ENCODE data around the gene TAF12. TPM values are rescaled to one million over a fixed set of nuclear protein-coding genes. Genes with fewer than 3 reads are reported as not detected.
"Not testable (repeated sequence)": the region's sequence is repeated elsewhere in the genome, so short reads cannot be mapped to it uniquely, and the experiment has no call there.

The TAF12 gene
- total RNA-seq, 1 experiment from 2014 or later: 28.4 TPM

GRCh38 chr1:28666806-28667205 is 23.9 kb upstream of the TAF12 start:
- Histone ChIP-seq H3K9me3 (ENCODE audit: insufficient read depth, low read depth) (no peaks in the 10 kb centered on the region), H3K9me2 (ENCODE audit: insufficient read depth) (no peaks in the 10 kb centered on the region), H3K4me1 (replicated peaks; ENCODE audit: insufficient read depth) (no peaks in the 10 kb centered on the region), H3K27ac (no peak overlapping the region), H2AFZ (no peak overlapping the region), H3F3A (ENCODE audit: insufficient read depth, low read depth) (peaks cover 16% of the 10 kb centered on the region), H3K79me2 (ENCODE audit: low read depth) (peaks cover 15% of the 10 kb centered on the region), H3K27me3 (ENCODE audit: insufficient read depth, low read depth) (no peaks in the 10 kb centered on the region), H3K4me3 (no peak overlapping the region), H3K4me2 (no peak overlapping the region), H4K20me1 (ENCODE audit: insufficient read depth) (no peaks in the 10 kb centered on the region), H3K36me3 (ENCODE audit: low read depth) (no peaks in the 10 kb centered on the region)
- no peak for DNase-seq
- ChIA-PET CTCF (no interaction called here), POLR2A (ENCODE audit: unreplicated experiment) (no interaction called here)
- intact Hi-C loops (cut with micrococcal nuclease; ENCODE audit: unreplicated experiment): no loop called here
- BruUV-seq (replicated peaks): no TSS peak
- TF ChIP-seq CTCF (conservative IDR thresholded peaks at IDR 0.05) (no peak), EZH2 (IDR thresholded peaks at IDR 0.05; ENCODE audit: low read depth) (no peak)

GRCh38 chr1:28663871-28664470 is 21.1 kb upstream of the TAF12 start:
- H3K4me2 ChIP-seq: no peak overlapping the region
- H3K9me3 ChIP-seq (ENCODE audit: insufficient read depth, low read depth): no peaks in the 10 kb centered on the region

GRCh38 chr1:28656335-28656734 is 13.5 kb upstream of the TAF12 start:
- Histone ChIP-seq H3K4me2 (no peak overlapping the region), H3K4me3 (no peak overlapping the region), H3F3A (ENCODE audit: insufficient read depth, low read depth) (no peaks in the 10 kb centered on the region), H3K4me1 (replicated peaks; ENCODE audit: insufficient read depth) (no peaks in the 10 kb centered on the region), H4K20me1 (ENCODE audit: insufficient read depth) (no peaks in the 10 kb centered on the region), H3K9me2 (ENCODE audit: insufficient read depth) (no peaks in the 10 kb centered on the region), H3K79me2 (ENCODE audit: low read depth) (no peaks in the 10 kb centered on the region), H2AFZ (no peak overlapping the region), H3K27me3 (ENCODE audit: insufficient read depth, low read depth) (no peaks in the 10 kb centered on the region), H3K36me3 (ENCODE audit: low read depth) (no peaks in the 10 kb centered on the region), H3K9me3 (ENCODE audit: insufficient read depth, low read depth) (no peaks in the 10 kb centered on the region), H3K27ac (no peak overlapping the region)
- BruUV-seq (replicated peaks): no TSS peak
- no peak for DNase-seq
- CTCF ChIA-PET: interaction anchor here (0.7 kb wide), 1 partner anchor 128 kb away, joined by 3 read pairs; no protein-coding TSS in a partner anchor
- intact Hi-C loops (cut with micrococcal nuclease; ENCODE audit: unreplicated experiment): no loop called here
- POLR2A ChIA-PET (ENCODE audit: unreplicated experiment): no interaction called here
- no peak for TF ChIP-seq CTCF (conservative IDR thresholded peaks at IDR 0.05)
- no peak for TF ChIP-seq EZH2 (IDR thresholded peaks at IDR 0.05; ENCODE audit: low read depth)

More at GRCh38 chr1:28663871-28664470, 21.1 kb upstream of the TAF12 start:
- Histone ChIP-seq H4K20me1 (ENCODE audit: insufficient read depth) (no peaks in the 10 kb centered on the region), H3K4me3 (no peak overlapping the region), H3K27me3 (ENCODE audit: insufficient read depth, low read depth) (no peaks in the 10 kb centered on the region), H3K79me2 (ENCODE audit: low read depth) (no peaks in the 10 kb centered on the region), H3K9me2 (ENCODE audit: insufficient read depth) (no peaks in the 10 kb centered on the region), H2AFZ (no peak overlapping the region), H3K27ac (no peak overlapping the region), H3K4me1 (replicated peaks; ENCODE audit: insufficient read depth) (no peaks in the 10 kb centered on the region), H3F3A (ENCODE audit: insufficient read depth, low read depth) (peaks cover 4% of the 10 kb centered on the region; the same call in 1 of the 2 replicates), H3K36me3 (ENCODE audit: low read depth) (no peaks in the 10 kb centered on the region)
- ChIA-PET POLR2A (ENCODE audit: unreplicated experiment) (no interaction called here), CTCF (no interaction called here)
- no TSS peak for BruUV-seq (replicated peaks)
- no peak for DNase-seq
- intact Hi-C loops (cut with micrococcal nuclease; ENCODE audit: unreplicated experiment): no loop called here
- TF ChIP-seq CTCF (conservative IDR thresholded peaks at IDR 0.05) (no peak), EZH2 (IDR thresholded peaks at IDR 0.05; ENCODE audit: low read depth) (no peak)

GRCh38 chr1:28655448-28656311 is 12.8 kb upstream of the TAF12 start:
- POLR2A ChIA-PET (ENCODE audit: unreplicated experiment); H3K4me1 ChIP-seq (replicated peaks; ENCODE audit: insufficient read depth); H3K9me2 ChIP-seq (ENCODE audit: insufficient read depth); intact Hi-C loops (cut with micrococcal nuclease; ENCODE audit: unreplicated experiment); DNase-seq; H2AFZ ChIP-seq; H3K4me2 ChIP-seq; H3K36me3 ChIP-seq (ENCODE audit: low read depth); BruUV-seq (replicated peaks); H3K9me3 ChIP-seq (ENCODE audit: insufficient read depth, low read depth); H3K27ac ChIP-seq; H3K27me3 ChIP-seq (ENCODE audit: insufficient read depth, low read depth); H3F3A ChIP-seq (ENCODE audit: insufficient read depth, low read depth); H4K20me1 ChIP-seq (ENCODE audit: insufficient read depth); H3K4me3 ChIP-seq; H3K79me2 ChIP-seq (ENCODE audit: low read depth): not testable (repeated sequence)
- CTCF ChIA-PET: interaction anchor here (0.6 kb wide), 1 partner anchor 40 kb away, joined by 3 read pairs; no protein-coding TSS in a partner anchor

Data from PC-9 (cell line).